ENCODE results near the gene PCED1A.
"Not testable (repeated sequence)": the region's sequence is repeated elsewhere in the genome, so short reads cannot be mapped to it uniquely, and the experiment has no call there.

PCED1A gene

GRCh38 chr20:2831206-2831605 lies 9.2 kb downstream of the PCED1A start:
- DNase-seq (ENCODE audit: low spot score in 2 of 2); H3K9me3 ChIP-seq; in situ Hi-C loops (cut with MboI; ENCODE audit: low sequenced_read_pairs); H3K27me3 ChIP-seq (ENCODE audit: low read depth); H3K36me3 ChIP-seq (replicated peaks); H3K4me1 ChIP-seq; H3K4me3 ChIP-seq: not testable (repeated sequence)

GRCh38 chr20:2829376-2829775 lies 11.1 kb downstream of the PCED1A start:
- peaks cover 6% of the 10 kb centered on the region; the same call in 1 of the 2 replicates for H3K4me1 ChIP-seq
- no peak overlapping the region for H3K4me3 ChIP-seq
- H3K9me3 ChIP-seq = no peaks in the 10 kb centered on the region
- DNase-seq (ENCODE audit: low spot score in 2 of 2) = no peak
- H3K27me3 ChIP-seq (ENCODE audit: low read depth) = 0 out of 2 replicates have a peak, but pooled peaks cover 6% of the 10 kb centered on the region
- in situ Hi-C loops (cut with MboI; ENCODE audit: low sequenced_read_pairs) = no loop called here
- no peaks in the 10 kb centered on the region for H3K36me3 ChIP-seq (replicated peaks)

GRCh38 chr20:2826655-2827054 lies 13.8 kb downstream of the PCED1A start:
- no peaks in the 10 kb centered on the region for H3K9me3 ChIP-seq
- in situ Hi-C loops (cut with MboI; ENCODE audit: low sequenced_read_pairs) = no loop called here
- H3K27me3 ChIP-seq (ENCODE audit: low read depth) = 0 out of 2 replicates have a peak, but pooled peaks cover 6% of the 10 kb centered on the region
- no peak for DNase-seq (ENCODE audit: low spot score in 2 of 2)
- peaks cover 3% of the 10 kb centered on the region; the same call in 1 of the 2 replicates for H3K4me1 ChIP-seq
- no peak overlapping the region for H3K4me3 ChIP-seq
- no peaks in the 10 kb centered on the region for H3K36me3 ChIP-seq (replicated peaks)

DNA sequence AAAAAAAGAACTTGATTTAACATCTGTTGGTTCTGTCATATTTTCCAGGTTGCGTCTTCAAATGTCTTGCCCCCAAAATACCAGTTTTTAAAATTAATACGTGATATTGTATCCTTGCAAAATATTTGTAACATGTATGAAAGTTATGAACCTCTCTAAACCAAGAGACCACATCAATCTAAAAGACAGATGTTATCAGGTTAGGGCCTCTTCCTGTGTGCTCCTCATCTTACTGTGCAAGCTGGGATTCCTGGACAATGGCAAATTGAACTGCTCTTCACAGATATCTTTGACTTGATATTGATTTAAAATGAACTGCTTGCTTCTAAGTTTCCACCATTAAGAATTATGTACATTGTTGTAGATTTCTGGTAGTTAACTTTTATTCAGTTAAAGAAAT lies 14.7 kb downstream of the PCED1A start:
- peaks cover 3% of the 10 kb centered on the region; the same call in 1 of the 2 replicates for H3K4me1 ChIP-seq
- 0 out of 2 replicates have a peak, but pooled peaks cover 6% of the 10 kb centered on the region for H3K27me3 ChIP-seq (ENCODE audit: low read depth)
- no peaks in the 10 kb centered on the region for H3K36me3 ChIP-seq (replicated peaks)
- H3K9me3 ChIP-seq = no peaks in the 10 kb centered on the region
- in situ Hi-C loops (cut with MboI; ENCODE audit: low sequenced_read_pairs) = no loop called here
- H3K4me3 ChIP-seq = no peak overlapping the region
- DNase-seq (ENCODE audit: low spot score in 2 of 2) = no peak

DNA sequence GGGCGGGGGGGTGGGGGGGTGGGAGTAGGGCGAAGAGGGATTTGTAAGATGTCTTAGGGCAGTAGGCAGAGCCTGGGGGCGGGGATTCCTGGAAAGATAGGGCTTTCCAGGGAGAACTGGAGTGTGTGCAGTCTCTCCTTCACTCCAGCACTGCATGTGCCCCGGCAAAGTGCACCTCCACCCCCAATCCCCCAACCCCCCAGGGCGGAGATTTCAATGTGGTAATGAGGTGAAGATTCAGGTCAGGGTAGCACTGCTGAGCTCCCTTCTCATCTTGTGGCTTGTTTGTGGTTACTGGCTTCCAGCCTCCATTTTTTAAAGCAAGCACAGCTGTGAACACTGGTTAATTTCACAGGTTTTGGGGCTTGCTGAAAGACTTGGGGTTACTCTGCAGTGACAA lies 18.4 kb downstream of the PCED1A start:
- Histone ChIP-seq H3K4me3 (no peak overlapping the region), H3K9me3 (no peaks in the 10 kb centered on the region), H3K27me3 (ENCODE audit: low read depth) (no peaks in the 10 kb centered on the region), H3K36me3 (replicated peaks) (no peaks in the 10 kb centered on the region), H3K4me1 (no peaks in the 10 kb centered on the region)
- no peak for DNase-seq (ENCODE audit: low spot score in 2 of 2)
- in situ Hi-C loops (cut with MboI; ENCODE audit: low sequenced_read_pairs) = no loop called here

- in situ Hi-C loops (cut with MboI; ENCODE audit: low sequenced_read_pairs) = no loop called here
- Histone ChIP-seq H3K4me3 (no peak overlapping the region), H3K4me1 (no peaks in the 10 kb centered on the region), H3K9me3 (no peaks in the 10 kb centered on the region), H3K27me3 (ENCODE audit: low read depth) (no peaks in the 10 kb centered on the region), H3K36me3 (replicated peaks) (no peaks in the 10 kb centered on the region)
- no peak for DNase-seq (ENCODE audit: low spot score in 2 of 2)
These were observed 19.3 kb downstream of the PCED1A start for GRCh38 chr20:2820896-2821869.

- DNase-seq (ENCODE audit: low spot score in 2 of 2) = no peak
- Histone ChIP-seq H3K9me3 (no peaks in the 10 kb centered on the region), H3K4me3 (no peak overlapping the region), H3K27me3 (ENCODE audit: low read depth) (no peaks in the 10 kb centered on the region), H3K36me3 (replicated peaks) (no peaks in the 10 kb centered on the region), H3K4me1 (no peaks in the 10 kb centered on the region)
- in situ Hi-C loops (cut with MboI; ENCODE audit: low sequenced_read_pairs) = no loop called here
These were observed 20.2 kb downstream of the PCED1A start for GRCh38 chr20:2820084-2820895.

- H3K4me1 ChIP-seq = no peaks in the 10 kb centered on the region
- in situ Hi-C loops (cut with MboI; ENCODE audit: low sequenced_read_pairs) = no loop called here
These were observed 22.4 kb downstream of the PCED1A start for GRCh38 chr20:2817891-2818595.

DNA sequence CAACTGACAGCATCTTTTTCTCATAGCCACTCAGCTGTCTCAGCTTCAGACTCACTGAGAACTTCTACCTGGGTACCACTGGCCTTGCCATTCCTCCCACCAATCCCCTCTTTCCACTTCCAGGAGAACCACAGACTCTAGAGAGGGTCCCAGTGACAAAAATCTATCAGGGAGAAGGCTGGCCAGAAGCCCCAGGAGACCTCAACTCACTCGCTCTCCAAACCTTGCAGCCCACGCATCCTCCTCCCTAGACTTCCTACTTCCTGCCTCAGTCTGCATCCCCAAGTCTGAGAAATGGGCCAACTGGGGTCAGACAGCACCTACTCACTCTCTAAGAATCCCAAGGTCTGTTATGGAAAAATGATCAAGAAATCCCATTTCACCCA lies 23.1 kb downstream of the PCED1A start:
- Histone ChIP-seq H3K36me3 (replicated peaks) (no peaks in the 10 kb centered on the region), H3K4me3 (no peak overlapping the region), H3K4me1 (no peaks in the 10 kb centered on the region), H3K27me3 (ENCODE audit: low read depth) (no peaks in the 10 kb centered on the region), H3K9me3 (no peaks in the 10 kb centered on the region; the same call in 1 of the 2 replicates)
- in situ Hi-C loops (cut with MboI; ENCODE audit: low sequenced_read_pairs) = no loop called here
- no peak for DNase-seq (ENCODE audit: low spot score in 2 of 2)

More at GRCh38 chr20:2817891-2818595, 22.4 kb downstream of the PCED1A start:
- Histone ChIP-seq H3K4me3 (no peak overlapping the region), H3K27me3 (ENCODE audit: low read depth) (no peaks in the 10 kb centered on the region), H3K9me3 (no peaks in the 10 kb centered on the region), H3K36me3 (replicated peaks) (no peaks in the 10 kb centered on the region)
- DNase-seq (ENCODE audit: low spot score in 2 of 2) = no peak

DNA sequence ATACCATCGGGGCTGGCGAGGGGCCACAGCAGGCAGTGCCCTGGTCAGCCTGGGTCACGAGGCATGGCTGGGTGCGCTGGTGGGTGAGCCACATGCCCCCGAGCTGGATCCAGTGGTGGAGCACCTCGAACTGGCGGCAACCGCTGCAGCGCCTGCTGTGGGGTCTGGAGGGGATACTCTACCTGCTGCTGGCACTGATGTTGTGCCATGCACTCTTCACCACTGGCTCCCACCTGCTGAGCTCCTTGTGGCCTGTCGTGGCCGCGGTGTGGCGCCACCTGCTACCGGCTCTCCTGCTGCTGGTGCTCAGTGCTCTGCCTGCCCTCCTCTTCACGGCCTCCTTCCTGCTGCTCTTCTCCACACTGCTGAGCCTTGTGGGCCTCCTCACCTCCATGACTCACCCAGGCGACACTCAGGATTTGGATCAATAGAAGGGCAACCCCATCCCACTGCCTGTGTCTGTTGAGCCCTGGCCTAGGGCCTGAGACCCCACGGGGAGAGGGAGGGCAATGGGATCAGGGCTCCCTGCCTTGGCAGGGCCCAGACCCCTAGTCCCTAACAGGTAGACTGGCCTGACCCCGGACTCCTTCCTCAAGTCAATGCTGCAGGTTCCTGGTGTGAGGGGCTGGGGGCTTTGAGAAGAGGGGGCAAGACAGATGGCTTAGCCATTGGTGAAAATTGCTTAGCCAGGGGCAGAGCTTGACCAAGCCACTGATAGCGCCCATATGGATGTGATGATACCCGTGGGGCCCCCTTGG lies 23.7 kb downstream of the PCED1A start:
- Histone ChIP-seq H3K4me1 (no peaks in the 10 kb centered on the region), H3K4me3 (no peak overlapping the region), H3K9me3 (no peaks in the 10 kb centered on the region; the same call in none of the 2 replicates), H3K36me3 (replicated peaks) (no peaks in the 10 kb centered on the region), H3K27me3 (ENCODE audit: low read depth) (no peaks in the 10 kb centered on the region)
- in situ Hi-C loops (cut with MboI; ENCODE audit: low sequenced_read_pairs) = no loop called here
- DNase-seq (ENCODE audit: low spot score in 2 of 2) = peak in 1 of 2 experiments; percentile 38

GRCh38 chr20:2816030-2816582 lies 24.3 kb downstream of the PCED1A start, which contains the start of gene TMEM239:
TSS of gene TMEM239 (plus strand) at chr20:2816364. CDS start at chr20:2816555, 191 bp downstream.
- Histone ChIP-seq H3K36me3 (replicated peaks) (no peaks in the 10 kb centered on the region), H3K4me1 (no peaks in the 10 kb centered on the region), H3K9me3 (peaks cover 3% of the 10 kb centered on the region), H3K4me3 (no peak within 1 kb of the TSS), H3K27me3 (ENCODE audit: low read depth) (no peaks in the 10 kb centered on the region; the same call in 1 of the 2 replicates)
- no peak for DNase-seq (ENCODE audit: low spot score in 2 of 2)
- in situ Hi-C loops (cut with MboI; ENCODE audit: low sequenced_read_pairs) = no loop called here

DNA sequence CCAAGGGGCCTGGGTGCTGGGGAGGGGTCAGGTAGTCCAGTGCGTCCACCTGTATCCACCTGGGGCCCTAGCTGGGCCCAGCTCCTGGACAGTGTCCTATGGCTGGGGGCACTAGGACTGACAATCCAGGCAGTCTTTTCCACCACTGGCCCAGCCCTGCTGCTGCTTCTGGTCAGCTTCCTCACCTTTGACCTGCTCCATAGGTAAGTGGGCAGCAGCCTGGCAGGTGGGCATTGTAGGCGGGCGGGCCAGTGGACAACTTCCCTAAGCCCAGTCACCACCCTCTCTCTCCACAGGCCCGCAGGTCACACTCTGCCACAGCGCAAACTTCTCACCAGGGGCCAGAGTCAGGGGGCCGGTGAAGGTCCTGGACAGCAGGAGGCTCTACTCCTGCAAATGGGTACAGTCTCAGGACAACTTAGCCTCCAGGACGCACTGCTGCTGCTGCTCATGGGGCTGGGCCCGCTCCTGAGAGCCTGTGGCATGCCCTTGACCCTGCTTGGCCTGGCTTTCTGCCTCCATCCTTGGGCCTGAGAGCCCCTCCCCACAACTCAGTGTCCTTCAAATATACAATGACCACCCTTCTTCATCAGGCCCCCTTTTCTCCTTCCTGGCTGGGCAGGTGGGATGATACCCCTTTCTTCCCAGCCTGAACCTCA lies 25.1 kb downstream of the PCED1A start:
- Histone ChIP-seq H3K4me1 (no peaks in the 10 kb centered on the region), H3K36me3 (replicated peaks) (no peaks in the 10 kb centered on the region), H3K27me3 (ENCODE audit: low read depth) (no peaks in the 10 kb centered on the region; the same call in 1 of the 2 replicates), H3K4me3 (no peak overlapping the region), H3K9me3 (peaks cover 3% of the 10 kb centered on the region)
- no peak for DNase-seq (ENCODE audit: low spot score in 2 of 2)
- in situ Hi-C loops (cut with MboI; ENCODE audit: low sequenced_read_pairs) = no loop called here
